Purkinje cell (primary cell): Measurements from ENCODE around the gene DZANK1. TPM values are rescaled to one million over a fixed set of nuclear protein-coding genes. Genes with fewer than 3 reads are reported as not detected.

ENCODE experiments used
- polyA plus RNA-seq: library from polyadenylated mRNA; unstranded; fragments of >200 nt; fragmentation: Nextera tagmentation; gene quantifications from 2 replicates; pipeline ENCODE4 v1.2.1, GENCODE V29; 2014

DZANK1 gene
- 4.7 and 6.2 TPM in 2 replicates for polyA plus RNA-seq

GRCh38 chr20:18466894-18467730 is at the start of gene DZANK1, which contains the start of gene POLR3F:
TSS of gene DZANK1 (minus strand) at chr20:18467030. CDS start at chr20:18465358, 1,672 bp downstream.
TSS of gene POLR3F (plus strand) at chr20:18467390. CDS start at chr20:18467507, 117 bp downstream.

GRCh38 chr20:18507218-18508191 is 40.7 kb upstream of the DZANK1 start, which contains the start of gene SEC23B:
TSS of gene SEC23B (plus strand) at chr20:18507940. CDS start at chr20:18510836, 2,896 bp downstream.

GRCh38 chr20:18496740-18497592 is 30.1 kb upstream of the DZANK1 start, which contains the start of gene RBBP9:
TSS of gene RBBP9 (minus strand) at chr20:18497225. CDS start at chr20:18497167, 58 bp downstream.

Other genes with a start within 250 kb of the DZANK1 start
- gene ZNF133, start 178.5 kb downstream of the DZANK1 start, polyA plus RNA-seq, result 2.3 and 7.4 TPM in 2 replicates
- 24.1 and 27.0 TPM in 2 replicates for gene POLR3F, start 360 bp upstream of the DZANK1 start, polyA plus RNA-seq
- 2.0 and 3.3 TPM in 2 replicates for gene RBBP9, start 30.2 kb upstream of the DZANK1 start, polyA plus RNA-seq
- gene SEC23B, start 40.9 kb upstream of the DZANK1 start, polyA plus RNA-seq, result 27.5 and 34.9 TPM in 2 replicates
- 532 and 592 TPM in 2 replicates for gene SMIM26, start 100.4 kb upstream of the DZANK1 start, polyA plus RNA-seq
- 30.0 and 30.5 TPM in 2 replicates for gene DTD1, start 121.0 kb upstream of the DZANK1 start, polyA plus RNA-seq